Measurements from ENCODE around the gene DNM1L.
A peak's percentile ranks its signal among the peaks of the same experiment; 100 is the strongest.

DNM1L gene

GRCh38 chr12:32679091-32679919 is at the start of gene DNM1L:
Gene DNM1L, plus strand, starts transcription at chr12:32679301. Its CDS starts 63 bp downstream, at chr12:32679364.
- FAIRE-seq (peak; percentile 66), DNase-seq (ENCODE audit: low spot score) (peak; percentile 89)

- FAIRE-seq = no peak
- no peak for DNase-seq (ENCODE audit: low spot score)
These were observed 37.7 kb upstream of the DNM1L start for GRCh38 chr12:32641287-32641901.

- DNase-seq (ENCODE audit: low spot score) (no peak), FAIRE-seq (no peak)
These were observed 34.7 kb upstream of the DNM1L start for GRCh38 chr12:32644431-32644830.

GRCh38 chr12:32647275-32647674 is 31.8 kb upstream of the DNM1L start:
- DNase-seq (ENCODE audit: low spot score) = no peak
- FAIRE-seq = no peak

- DNase-seq (ENCODE audit: low spot score) = no peak
- no peak for FAIRE-seq
These were observed 28.6 kb upstream of the DNM1L start for GRCh38 chr12:32650508-32650907.

GRCh38 chr12:32651151-32651955 is 27.7 kb upstream of the DNM1L start:
- FAIRE-seq = no peak

GRCh38 chr12:32651956-32652210 is 27.2 kb upstream of the DNM1L start:
- no peak for FAIRE-seq
- DNase-seq (ENCODE audit: low spot score) = no peak

More at GRCh38 chr12:32651151-32651955, 27.7 kb upstream of the DNM1L start:
- no peak for DNase-seq (ENCODE audit: low spot score)

- no peak for FAIRE-seq
- DNase-seq (ENCODE audit: low spot score) = no peak
These were observed 19.1 kb upstream of the DNM1L start for GRCh38 chr12:32659908-32660440.

- DNase-seq (ENCODE audit: low spot score) (no peak), FAIRE-seq (no peak)
These were observed 17.4 kb upstream of the DNM1L start for GRCh38 chr12:32661706-32662105.

GRCh38 chr12:32662665-32663064 is 16.4 kb upstream of the DNM1L start:
- FAIRE-seq = no peak
- no peak for DNase-seq (ENCODE audit: low spot score)

GRCh38 chr12:32666018-32666417 is 13.1 kb upstream of the DNM1L start:
- FAIRE-seq (no peak), DNase-seq (ENCODE audit: low spot score) (no peak)

- DNase-seq (ENCODE audit: low spot score) (no peak), FAIRE-seq (no peak)
These were observed 9.5 kb upstream of the DNM1L start for GRCh38 chr12:32669584-32669983.

GRCh38 chr12:32671930-32672780 is 6.9 kb upstream of the DNM1L start:
- DNase-seq (ENCODE audit: low spot score) (peak; percentile 23), FAIRE-seq (no peak)

- no peak for FAIRE-seq
These were observed 778 bp downstream of the DNM1L start for GRCh38 chr12:32679920-32680237.

GRCh38 chr12:32680787-32681186 is 1.7 kb downstream of the DNM1L start:
- DNase-seq (ENCODE audit: low spot score) = no peak
- FAIRE-seq = no peak

More at GRCh38 chr12:32679920-32680237, 778 bp downstream of the DNM1L start:
- no peak for DNase-seq (ENCODE audit: low spot score)

GRCh38 chr12:32681272-32681671 is 2.2 kb downstream of the DNM1L start:
- no peak for DNase-seq (ENCODE audit: low spot score)
- FAIRE-seq = no peak

- no peak for FAIRE-seq
These were observed 7.2 kb downstream of the DNM1L start for GRCh38 chr12:32686340-32686739.

GRCh38 chr12:32688786-32689185 is 9.7 kb downstream of the DNM1L start:
- FAIRE-seq (no peak), DNase-seq (ENCODE audit: low spot score) (no peak)

More at GRCh38 chr12:32686340-32686739, 7.2 kb downstream of the DNM1L start:
- no peak for DNase-seq (ENCODE audit: low spot score)

- DNase-seq (ENCODE audit: low spot score) = no peak
- no peak for FAIRE-seq
These were observed 11.8 kb downstream of the DNM1L start for GRCh38 chr12:32690927-32691326.

GRCh38 chr12:32692358-32692757 is 13.3 kb downstream of the DNM1L start:
- no peak for DNase-seq (ENCODE audit: low spot score)
- no peak for FAIRE-seq

- no peak for DNase-seq (ENCODE audit: low spot score)
- no peak for FAIRE-seq
These were observed 13.9 kb downstream of the DNM1L start for GRCh38 chr12:32693036-32693435.

Measured in RCC 7860 (cell line).